Left ventricle myocardium inferior (tissue), 1 donor: ENCODE measurements around the gene PPP1R13B. TPM values are rescaled to one million over a fixed set of nuclear protein-coding genes. Genes with fewer than 3 reads are reported as not detected.

Source experiments
- DNase-seq: peaks from one replicate; pipeline ENCODE4 v3.0.0-alpha.2; 2020
- H3K27ac ChIP-seq: fragments of 200-600 bp; replicated peaks from 2 replicates; pipeline ENCODE4 v1.8.0; 2021
- H3K27me3 ChIP-seq: fragments of 200-600 bp; 2 replicates; pipeline ENCODE4 v1.8.0; 2021; ENCODE audit warnings: low read depth
- H3K36me3 ChIP-seq: fragments of 200-600 bp; 2 replicates; pipeline ENCODE4 v1.8.0; 2021
- H3K4me1 ChIP-seq: fragments of 200-600 bp; 2 replicates; pipeline ENCODE4 v1.8.0; 2021
- H3K4me3 ChIP-seq: fragments of 200-600 bp; 2 replicates; pipeline ENCODE4 v1.8.0; 2021; ENCODE audit warnings: mild to moderate bottlenecking, moderate library complexity
- H3K9me3 ChIP-seq: fragments of 200-600 bp; replicated peaks from 2 replicates; pipeline ENCODE4 v1.8.0; 2021
- intact Hi-C: fragments of 100-400 bp; cut with micrococcal nuclease; formaldehyde crosslinking; loops from one replicate; pipeline ENCODE4 v1.11.0; 2022
- total RNA-seq: library from RNA; stranded (reverse); fragmentation: NEBNext Ultra II Directional; extraction: Animal tissue kit (Norgen Biotek cat#: 25700); gene quantifications from one replicate; pipeline ENCODE4 v1.2.1, GENCODE V29; 2021
- TF ChIP-seq, protein P1 (sequence below): fragments of 200-600 bp; IDR thresholded peaks from 2 replicates; pipeline ENCODE4 v1.8.0; 2021; ENCODE audit warnings: antibody characterized with exemption, mild to moderate bottlenecking, borderline replicate concordance
- donor health status: DM: no; HTN: yes; CAD: no; lungs with severe emphysema.

PPP1R13B gene
- total RNA-seq, 1 donor from 2014 or later: 104 TPM

DNA sequence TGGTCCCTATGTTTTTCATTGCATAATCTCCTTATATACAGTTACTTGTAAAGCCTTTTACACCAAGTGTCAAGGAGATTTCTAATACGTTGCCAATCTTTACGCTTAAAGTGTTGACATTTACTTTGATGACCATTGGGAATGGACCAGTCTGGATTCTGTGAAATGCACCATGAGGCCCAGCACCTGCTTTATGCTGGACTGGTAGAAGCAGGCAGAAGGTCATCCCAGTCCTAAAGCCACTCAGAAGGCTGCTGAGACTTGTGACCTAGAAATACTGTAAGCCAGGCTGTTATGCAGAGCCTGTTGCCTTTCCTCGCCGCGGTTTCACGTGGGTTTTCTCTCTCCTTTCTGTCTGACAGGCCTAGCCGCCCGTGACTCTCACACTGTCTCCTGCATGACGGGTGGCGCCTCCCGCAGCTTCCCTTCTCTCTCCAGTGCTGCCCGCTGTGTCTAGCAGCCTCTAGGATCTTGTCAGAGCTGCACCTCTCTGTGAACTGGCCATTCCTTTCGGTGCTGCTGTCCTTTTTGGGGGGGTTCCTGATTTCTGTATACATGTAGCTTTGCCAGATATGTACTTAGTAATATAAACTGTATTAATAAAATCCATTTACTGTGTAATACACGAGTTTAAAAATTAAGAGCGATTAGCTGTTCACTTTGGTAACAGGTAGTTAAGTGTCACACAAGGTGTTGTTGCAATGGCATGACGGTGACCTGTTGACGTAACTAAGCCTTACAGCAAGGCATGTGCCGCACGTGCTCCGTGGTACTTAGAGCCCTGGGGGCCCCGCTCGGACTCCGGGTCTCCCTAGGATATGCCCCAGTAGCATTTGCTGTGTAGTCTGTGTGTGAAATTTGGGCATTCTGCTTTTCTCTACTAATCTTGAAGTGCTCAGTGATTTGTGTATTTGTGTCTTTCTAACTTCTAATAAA is 161.8 kb downstream of the PPP1R13B start:
- Histone ChIP-seq H3K4me1 (peaks cover 68% of the 10 kb centered on the region), H3K4me3 (no peak overlapping the region), H3K27ac (no peak overlapping the region), H3K9me3 (no peaks in the 10 kb centered on the region), H3K36me3 (peaks cover 77% of the 10 kb centered on the region), H3K27me3 (no peaks in the 10 kb centered on the region)
- TF ChIP-seq, protein P1, sequence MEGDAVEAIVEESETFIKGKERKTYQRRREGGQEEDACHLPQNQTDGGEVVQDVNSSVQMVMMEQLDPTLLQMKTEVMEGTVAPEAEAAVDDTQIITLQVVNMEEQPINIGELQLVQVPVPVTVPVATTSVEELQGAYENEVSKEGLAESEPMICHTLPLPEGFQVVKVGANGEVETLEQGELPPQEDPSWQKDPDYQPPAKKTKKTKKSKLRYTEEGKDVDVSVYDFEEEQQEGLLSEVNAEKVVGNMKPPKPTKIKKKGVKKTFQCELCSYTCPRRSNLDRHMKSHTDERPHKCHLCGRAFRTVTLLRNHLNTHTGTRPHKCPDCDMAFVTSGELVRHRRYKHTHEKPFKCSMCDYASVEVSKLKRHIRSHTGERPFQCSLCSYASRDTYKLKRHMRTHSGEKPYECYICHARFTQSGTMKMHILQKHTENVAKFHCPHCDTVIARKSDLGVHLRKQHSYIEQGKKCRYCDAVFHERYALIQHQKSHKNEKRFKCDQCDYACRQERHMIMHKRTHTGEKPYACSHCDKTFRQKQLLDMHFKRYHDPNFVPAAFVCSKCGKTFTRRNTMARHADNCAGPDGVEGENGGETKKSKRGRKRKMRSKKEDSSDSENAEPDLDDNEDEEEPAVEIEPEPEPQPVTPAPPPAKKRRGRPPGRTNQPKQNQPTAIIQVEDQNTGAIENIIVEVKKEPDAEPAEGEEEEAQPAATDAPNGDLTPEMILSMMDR: no peak
- DNase-seq: no peak
- intact Hi-C loops: no loop called here

DNA sequence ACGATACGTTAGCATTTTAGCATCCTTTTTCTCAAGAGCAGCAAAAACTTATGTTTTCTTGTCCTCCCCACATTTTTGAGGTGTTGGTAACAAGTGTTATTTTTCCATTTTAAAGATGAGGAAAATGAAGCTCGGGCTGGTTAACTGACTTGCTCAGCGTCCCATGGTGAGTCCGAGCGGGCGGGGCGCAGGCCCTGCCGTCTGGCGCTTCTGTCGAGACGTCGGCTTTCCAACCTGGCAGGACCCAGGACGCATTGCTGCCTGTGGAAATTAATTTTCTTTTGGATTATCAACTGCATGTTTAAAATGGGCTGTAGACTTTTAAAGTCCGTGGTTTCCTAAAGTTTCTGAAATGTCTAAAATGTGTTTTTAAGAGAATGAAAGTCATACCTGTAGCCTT is 162.5 kb downstream of the PPP1R13B start:
- Histone ChIP-seq H3K9me3 (no peaks in the 10 kb centered on the region), H3K4me1 (peaks cover 68% of the 10 kb centered on the region), H3K27ac (no peak overlapping the region), H3K36me3 (peaks cover 84% of the 10 kb centered on the region), H3K4me3 (no peak overlapping the region), H3K27me3 (no peaks in the 10 kb centered on the region)
- intact Hi-C loops: no loop called here
- DNase-seq: no peak
- TF ChIP-seq, protein P1: no peak

DNA sequence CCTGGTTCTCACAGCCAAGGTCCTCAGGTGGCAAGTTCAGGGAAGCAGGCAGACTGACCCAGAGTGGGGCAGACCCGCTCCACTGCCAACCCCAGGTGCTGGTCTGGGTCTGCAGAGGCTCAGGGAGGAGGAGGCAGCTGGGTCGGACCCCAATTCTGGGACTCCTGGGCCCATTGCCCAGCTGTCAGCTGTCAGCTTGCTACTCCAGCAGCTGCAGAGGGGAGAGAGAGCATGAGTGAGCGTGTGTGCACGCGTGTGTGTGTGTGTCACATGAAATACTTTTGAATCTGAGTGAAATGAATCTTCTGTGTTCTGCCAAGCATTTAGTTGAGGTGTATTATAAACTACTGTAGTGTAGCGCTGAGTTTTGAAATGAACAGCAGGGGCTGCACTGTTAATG is 162.9 kb downstream of the PPP1R13B start:
- H3K27me3 ChIP-seq: no peaks in the 10 kb centered on the region
- DNase-seq: no peak
- peaks cover 68% of the 10 kb centered on the region for H3K4me1 ChIP-seq
- H3K9me3 ChIP-seq: no peaks in the 10 kb centered on the region
- peaks cover 88% of the 10 kb centered on the region for H3K36me3 ChIP-seq
- intact Hi-C loops: no loop called here
- no peak overlapping the region for H3K4me3 ChIP-seq
- TF ChIP-seq, protein P1: no peak
- peak overlapping the region; percentile 36 for H3K27ac ChIP-seq

Other genes starting within 250 kb of the PPP1R13B start
- 137 TPM for gene KLC1, start 218.4 kb downstream of the PPP1R13B start, total RNA-seq
- 4.1 TPM for gene XRCC3, start 132.1 kb downstream of the PPP1R13B start, total RNA-seq
- gene ZFYVE21, start 131.8 kb downstream of the PPP1R13B start, total RNA-seq: 50.5 TPM
- 4.8 TPM for gene TDRD9, start 80.9 kb upstream of the PPP1R13B start, total RNA-seq
- gene RD3L, start 95.0 kb upstream of the PPP1R13B start, total RNA-seq: 30.7 TPM
- 27.1 TPM for gene ASPG, start 238.1 kb upstream of the PPP1R13B start, total RNA-seq